ENCODE results near the gene KRT86.
"Not testable (repeated sequence)": the region's sequence is repeated elsewhere in the genome, so short reads cannot be mapped to it uniquely, and the experiment has no call there.

KRT86 gene

GRCh38 chr12:52343550-52343949 lies 69.1 kb downstream of the KRT86 start:
- no peak overlapping the region for H3K4me3 ChIP-seq (ENCODE audit: low read length)
- TF ChIP-seq EZH2phosphoT487 (IDR thresholded peaks at IDR 0.05; ENCODE audit: low read depth) (no peak), CTCF (IDR thresholded peaks at IDR 0.05; ENCODE audit: low read depth, low read length) (no peak)
- no peaks in the 10 kb centered on the region for H3K4me1 ChIP-seq (ENCODE audit: low read length)
- no peak overlapping the region for H3K4me2 ChIP-seq (ENCODE audit: low read length)
- H4K20me1 ChIP-seq (ENCODE audit: insufficient read depth, low read length) = no peaks in the 10 kb centered on the region
- H3K36me3 ChIP-seq (replicated peaks; ENCODE audit: low read depth, low read length) = no peaks in the 10 kb centered on the region
- H2AFZ ChIP-seq (ENCODE audit: low read depth, low read length) = no peak overlapping the region
- H3K27me3 ChIP-seq (ENCODE audit: low read depth, low read length) = peaks cover 21% of the 10 kb centered on the region; the same call in 1 of the 2 replicates
- no peaks in the 10 kb centered on the region for H3K9me3 ChIP-seq (ENCODE audit: insufficient read depth, low read length)
- H3K9ac ChIP-seq (ENCODE audit: low read length) = no peak overlapping the region
- H3K79me2 ChIP-seq (ENCODE audit: low read length) = no peaks in the 10 kb centered on the region
- H3K27ac ChIP-seq (ENCODE audit: low read length) = no peak overlapping the region

- H2AFZ ChIP-seq (ENCODE audit: low read depth, low read length) = no peak overlapping the region
- TF ChIP-seq CTCF (IDR thresholded peaks at IDR 0.05; ENCODE audit: low read depth, low read length) (no peak), EZH2phosphoT487 (IDR thresholded peaks at IDR 0.05; ENCODE audit: low read depth) (no peak)
- peaks cover 26% of the 10 kb centered on the region for H3K27me3 ChIP-seq (ENCODE audit: low read depth, low read length)
- no peak overlapping the region for H3K27ac ChIP-seq (ENCODE audit: low read length)
- no peak overlapping the region for H3K4me3 ChIP-seq (ENCODE audit: low read length)
- H3K9ac ChIP-seq (ENCODE audit: low read length) = no peak overlapping the region
- no peaks in the 10 kb centered on the region for H3K4me1 ChIP-seq (ENCODE audit: low read length)
- no peaks in the 10 kb centered on the region for H3K79me2 ChIP-seq (ENCODE audit: low read length)
- no peak overlapping the region for H3K4me2 ChIP-seq (ENCODE audit: low read length)
- no peaks in the 10 kb centered on the region for H3K36me3 ChIP-seq (replicated peaks; ENCODE audit: low read depth, low read length)
- no peaks in the 10 kb centered on the region for H4K20me1 ChIP-seq (ENCODE audit: insufficient read depth, low read length)
- no peaks in the 10 kb centered on the region for H3K9me3 ChIP-seq (ENCODE audit: insufficient read depth, low read length)
Observed at GRCh38 chr12:52344111-52344510, 69.7 kb downstream of the KRT86 start.

- H3K9ac ChIP-seq (ENCODE audit: low read length); H3K4me2 ChIP-seq (ENCODE audit: low read length); H3K4me1 ChIP-seq (ENCODE audit: low read length); H3K36me3 ChIP-seq (replicated peaks; ENCODE audit: low read depth, low read length); H3K9me3 ChIP-seq (ENCODE audit: insufficient read depth, low read length); H3K27ac ChIP-seq (ENCODE audit: low read length); H4K20me1 ChIP-seq (ENCODE audit: insufficient read depth, low read length); H2AFZ ChIP-seq (ENCODE audit: low read depth, low read length); H3K79me2 ChIP-seq (ENCODE audit: low read length); H3K4me3 ChIP-seq (ENCODE audit: low read length): not testable (repeated sequence)
- H3K27me3 ChIP-seq (ENCODE audit: low read depth, low read length) = peaks cover 32% of the 10 kb centered on the region
Observed at GRCh38 chr12:52345041-52345440, 70.6 kb downstream of the KRT86 start.

- no peak overlapping the region for H3K27ac ChIP-seq (ENCODE audit: low read length)
- no peak overlapping the region for H3K9ac ChIP-seq (ENCODE audit: low read length)
- no peak overlapping the region for H3K4me2 ChIP-seq (ENCODE audit: low read length)
- TF ChIP-seq CTCF (IDR thresholded peaks at IDR 0.05; ENCODE audit: low read depth, low read length) = no peak
- no peak for TF ChIP-seq EZH2phosphoT487 (IDR thresholded peaks at IDR 0.05; ENCODE audit: low read depth)
- H3K27me3 ChIP-seq (ENCODE audit: low read depth, low read length) = peaks cover 39% of the 10 kb centered on the region
- no peaks in the 10 kb centered on the region for H4K20me1 ChIP-seq (ENCODE audit: insufficient read depth, low read length)
- H3K4me1 ChIP-seq (ENCODE audit: low read length) = no peaks in the 10 kb centered on the region
- H2AFZ ChIP-seq (ENCODE audit: low read depth, low read length) = no peak overlapping the region
- no peaks in the 10 kb centered on the region for H3K79me2 ChIP-seq (ENCODE audit: low read length)
- H3K36me3 ChIP-seq (replicated peaks; ENCODE audit: low read depth, low read length) = no peaks in the 10 kb centered on the region
- H3K9me3 ChIP-seq (ENCODE audit: insufficient read depth, low read length) = no peaks in the 10 kb centered on the region
- no peak overlapping the region for H3K4me3 ChIP-seq (ENCODE audit: low read length)
Observed at GRCh38 chr12:52346593-52346992, 72.1 kb downstream of the KRT86 start.

GRCh38 chr12:52347016-52347415 lies 72.6 kb downstream of the KRT86 start:
- Histone ChIP-seq H3K36me3 (replicated peaks; ENCODE audit: low read depth, low read length) (no peaks in the 10 kb centered on the region), H3K4me2 (ENCODE audit: low read length) (no peak overlapping the region), H4K20me1 (ENCODE audit: insufficient read depth, low read length) (no peaks in the 10 kb centered on the region), H3K79me2 (ENCODE audit: low read length) (no peaks in the 10 kb centered on the region), H3K4me3 (ENCODE audit: low read length) (no peak overlapping the region), H3K27ac (ENCODE audit: low read length) (no peak overlapping the region), H2AFZ (ENCODE audit: low read depth, low read length) (no peak overlapping the region), H3K9me3 (ENCODE audit: insufficient read depth, low read length) (no peaks in the 10 kb centered on the region), H3K9ac (ENCODE audit: low read length) (no peak overlapping the region), H3K27me3 (ENCODE audit: low read depth, low read length) (peaks cover 43% of the 10 kb centered on the region), H3K4me1 (ENCODE audit: low read length) (no peaks in the 10 kb centered on the region)
- TF ChIP-seq EZH2phosphoT487 (IDR thresholded peaks at IDR 0.05; ENCODE audit: low read depth) = no peak
- TF ChIP-seq CTCF (IDR thresholded peaks at IDR 0.05; ENCODE audit: low read depth, low read length) = no peak

Data from OCI-LY3 (cell line).